ENCODE measurements around the gene ALG2.

Gene ALG2

GRCh38 chr9:99190597-99191283, 31.0 kb downstream of the ALG2 start:
- no peak for DNase-seq (ENCODE audit: low spot score)

- no peak for DNase-seq (ENCODE audit: low spot score)
Measured at GRCh38 chr9:99189887-99190596, 31.7 kb downstream of the ALG2 start.

- no peak for DNase-seq (ENCODE audit: low spot score)
Measured at GRCh38 chr9:99189186-99189585, 32.6 kb downstream of the ALG2 start.

GRCh38 chr9:99187311-99187710, 34.4 kb downstream of the ALG2 start:
- no peak for DNase-seq (ENCODE audit: low spot score)

GRCh38 chr9:99185934-99186333, 35.8 kb downstream of the ALG2 start:
- no peak for DNase-seq (ENCODE audit: low spot score)

GRCh38 chr9:99185348-99185632, 36.5 kb downstream of the ALG2 start:
- DNase-seq (ENCODE audit: low spot score), result no peak

- DNase-seq (ENCODE audit: low spot score), result peak; percentile 67
Measured at GRCh38 chr9:99184475-99185347, 37.0 kb downstream of the ALG2 start.

GRCh38 chr9:99184110-99184474, 37.6 kb downstream of the ALG2 start:
- DNase-seq (ENCODE audit: low spot score), result no peak

GRCh38 chr9:99183616-99184015, 38.1 kb downstream of the ALG2 start:
- no peak for DNase-seq (ENCODE audit: low spot score)

GRCh38 chr9:99182356-99182755, 39.4 kb downstream of the ALG2 start:
- no peak for DNase-seq (ENCODE audit: low spot score)

- DNase-seq (ENCODE audit: low spot score), result no peak
Measured at GRCh38 chr9:99181621-99182020, 40.1 kb downstream of the ALG2 start.

- DNase-seq (ENCODE audit: low spot score), result no peak
Measured at GRCh38 chr9:99181206-99181605, 40.5 kb downstream of the ALG2 start.

- no peak for DNase-seq (ENCODE audit: low spot score)
Measured at GRCh38 chr9:99180662-99181061, 41.1 kb downstream of the ALG2 start.

- no peak for DNase-seq (ENCODE audit: low spot score)
Measured at GRCh38 chr9:99180199-99180598, 41.5 kb downstream of the ALG2 start.

- no peak for DNase-seq (ENCODE audit: low spot score)
Measured at GRCh38 chr9:99178912-99179872, 42.5 kb downstream of the ALG2 start.

- DNase-seq (ENCODE audit: low spot score), result no peak
Measured at GRCh38 chr9:99177576-99178366, 44.0 kb downstream of the ALG2 start.

GRCh38 chr9:99176527-99177013, 45.2 kb downstream of the ALG2 start:
- no peak for DNase-seq (ENCODE audit: low spot score)

- DNase-seq (ENCODE audit: low spot score), result no peak
Measured at GRCh38 chr9:99173570-99174504, 47.9 kb downstream of the ALG2 start.

- DNase-seq (ENCODE audit: low spot score), result no peak
Measured at GRCh38 chr9:99172124-99173091, 49.3 kb downstream of the ALG2 start.
